Muscle of arm (tissue), 14 donors: ENCODE data around the gene SIGLEC15. TPM values are rescaled to one million over a fixed set of nuclear protein-coding genes. Genes with fewer than 3 reads are reported as not detected.
"Not testable (repeated sequence)": the region's sequence is repeated elsewhere in the genome, so short reads cannot be mapped to it uniquely, and the experiment has no call there.

Source experiments
- DNase-seq: peaks from one replicate; pipeline ENCODE4 v3.0.0-alpha.2; 2013
- long read RNA-seq, 11 donors: transcript quantifications; one replicate each; lab custom pipeline, GENCODE V29; 2026
- polyA plus RNA-seq, 12 donors: library from polyadenylated mRNA; unstranded; fragments of 120-200 nt; gene quantifications; one replicate each; pipeline ENCODE4 v1.2.1, GENCODE V29; 2013; ENCODE audit not compliant: insufficient read length in 12 of 12

The SIGLEC15 gene, protein sequence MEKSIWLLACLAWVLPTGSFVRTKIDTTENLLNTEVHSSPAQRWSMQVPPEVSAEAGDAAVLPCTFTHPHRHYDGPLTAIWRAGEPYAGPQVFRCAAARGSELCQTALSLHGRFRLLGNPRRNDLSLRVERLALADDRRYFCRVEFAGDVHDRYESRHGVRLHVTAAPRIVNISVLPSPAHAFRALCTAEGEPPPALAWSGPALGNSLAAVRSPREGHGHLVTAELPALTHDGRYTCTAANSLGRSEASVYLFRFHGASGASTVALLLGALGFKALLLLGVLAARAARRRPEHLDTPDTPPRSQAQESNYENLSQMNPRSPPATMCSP
- under 1 TPM in 8 of 12 donors, not detected in 4; 0.13 to 0.34 (median 0.18) TPM for polyA plus RNA-seq
- long read RNA-seq, donor 1, result 0 reads
- long read RNA-seq, donor 2, result 0 reads
- long read RNA-seq, donor 3, result 0 reads
- long read RNA-seq, donor 4, result 0 reads
- long read RNA-seq, donor 5, result 0 reads
- long read RNA-seq, donor 6, result 0 reads
- long read RNA-seq, donor 7, result 0 reads
- long read RNA-seq, donor 8, result 0 reads
- long read RNA-seq, donor 9, result 0 reads
- long read RNA-seq, donor 10, result 0 reads
- long read RNA-seq, donor 11, result 0 reads

DNA sequence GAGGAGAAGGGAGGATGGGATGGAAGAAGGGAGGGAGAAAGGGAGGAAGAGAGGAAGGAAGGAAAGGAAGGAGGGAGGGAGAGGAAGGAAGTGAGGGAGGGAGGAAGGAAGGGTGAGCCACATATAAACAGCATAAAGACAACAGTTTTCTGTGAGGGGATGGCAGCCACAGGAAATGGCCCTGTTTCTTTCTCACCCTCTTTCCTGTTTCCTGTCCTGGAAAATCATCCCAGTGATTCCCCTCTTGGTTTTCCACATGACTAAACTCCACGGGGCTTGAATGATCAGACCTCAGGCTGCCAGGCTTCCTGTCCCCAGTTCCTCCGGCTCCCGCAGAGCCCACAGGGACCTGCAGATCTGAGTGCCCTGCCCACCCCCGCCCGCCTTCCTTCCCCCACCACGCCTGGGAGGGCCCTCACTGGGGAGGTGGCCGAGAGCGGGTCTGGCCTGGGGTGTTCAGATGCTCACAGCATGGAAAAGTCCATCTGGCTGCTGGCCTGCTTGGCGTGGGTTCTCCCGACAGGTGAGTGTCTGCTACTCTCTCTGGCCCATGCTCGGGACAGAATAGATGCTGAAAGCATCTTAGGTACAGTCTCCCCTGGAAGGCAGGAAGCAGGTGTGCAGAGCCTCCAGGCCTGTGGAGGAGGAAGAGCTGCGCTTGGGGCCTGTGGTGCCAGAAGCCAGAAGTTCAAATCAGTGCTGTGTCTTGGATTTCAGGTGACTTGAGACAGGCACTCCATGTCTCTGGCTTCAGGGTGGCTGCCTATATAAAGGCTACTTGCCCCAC lies at the start of gene SIGLEC15:
TSS of gene SIGLEC15 (plus strand) at position 418 of the 787 bp plus-strand sequence. CDS start at position 472, 54 bp downstream.
- no peak for DNase-seq

DNA sequence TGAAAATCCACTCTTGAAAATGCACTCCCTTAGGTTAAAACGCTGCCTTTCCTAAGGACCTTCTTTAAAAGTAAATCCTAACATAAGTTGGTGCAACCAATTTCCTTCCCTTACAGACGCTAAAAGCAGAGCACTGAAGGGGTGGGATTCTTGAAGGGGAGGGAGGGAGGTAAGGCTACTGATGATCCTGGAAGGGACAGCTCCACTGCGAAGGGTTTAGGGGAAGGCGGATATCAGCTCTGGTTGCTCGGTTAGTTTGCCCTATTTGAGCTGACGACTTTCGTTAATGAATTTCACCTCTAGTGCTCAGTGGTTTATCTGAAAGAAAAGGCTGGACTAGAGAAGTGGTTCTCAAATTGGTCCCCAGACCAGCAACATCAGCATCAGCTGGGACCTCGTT lies 49.7 kb upstream of the SIGLEC15 start:
- DNase-seq, result no peak

DNA sequence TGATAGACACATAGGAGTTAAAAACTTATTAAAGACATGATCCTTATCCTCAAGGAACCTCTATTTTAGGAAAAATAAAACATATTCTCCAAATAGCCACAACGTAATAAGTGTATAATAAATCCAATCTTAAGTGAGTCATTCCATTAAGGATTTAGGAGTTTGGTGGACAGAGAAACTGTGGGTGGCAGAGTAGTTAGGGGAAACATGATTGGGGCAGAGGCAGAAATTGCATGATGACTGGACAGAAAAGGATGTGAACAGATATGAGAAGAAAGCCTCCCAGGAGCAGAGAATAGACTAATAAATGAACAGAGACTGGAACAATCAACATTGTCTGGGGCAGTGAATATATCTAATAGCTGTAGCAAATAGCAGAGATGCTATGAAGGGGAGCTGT lies 48.1 kb upstream of the SIGLEC15 start:
- no peak for DNase-seq

DNA sequence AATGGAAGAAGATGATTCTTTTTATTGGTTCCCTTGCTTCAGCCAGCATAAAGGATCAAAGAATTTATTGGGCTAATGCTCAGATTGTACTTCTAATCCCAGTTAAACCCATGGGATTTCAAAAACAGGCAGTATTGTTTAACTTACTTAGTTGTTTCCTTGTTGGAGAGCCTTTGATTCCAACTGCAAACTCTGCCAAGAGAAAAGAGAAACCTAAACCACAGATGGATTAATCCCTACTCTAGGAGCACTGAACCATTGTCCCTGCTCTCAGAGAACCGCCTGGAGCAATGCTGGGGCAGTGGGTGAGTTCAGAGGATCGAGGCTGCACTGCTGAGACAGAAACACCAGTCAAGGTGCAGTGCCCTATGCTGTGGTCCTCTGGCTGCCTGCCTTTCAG lies 44.9 kb upstream of the SIGLEC15 start:
- no peak for DNase-seq

DNA sequence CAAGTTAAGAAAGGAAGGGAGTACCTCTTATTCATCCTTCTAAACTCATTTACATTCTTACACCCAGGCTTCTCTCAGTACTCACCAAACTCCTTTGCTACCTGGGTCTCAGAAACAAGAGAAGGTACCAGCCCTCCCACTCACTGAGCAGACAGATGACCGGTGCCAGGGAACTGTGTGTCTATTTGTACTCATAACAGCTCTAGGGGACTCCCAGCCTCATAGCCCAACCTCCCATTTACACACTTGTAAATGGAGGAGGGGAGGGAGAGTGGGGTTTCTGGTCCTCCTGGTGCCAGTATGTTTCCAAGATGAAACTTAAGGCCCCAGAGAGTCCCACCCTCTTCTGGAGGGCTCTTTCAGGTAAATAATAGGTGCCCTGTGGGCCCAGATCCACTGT lies 42.8 kb upstream of the SIGLEC15 start:
- DNase-seq, result no peak

DNA sequence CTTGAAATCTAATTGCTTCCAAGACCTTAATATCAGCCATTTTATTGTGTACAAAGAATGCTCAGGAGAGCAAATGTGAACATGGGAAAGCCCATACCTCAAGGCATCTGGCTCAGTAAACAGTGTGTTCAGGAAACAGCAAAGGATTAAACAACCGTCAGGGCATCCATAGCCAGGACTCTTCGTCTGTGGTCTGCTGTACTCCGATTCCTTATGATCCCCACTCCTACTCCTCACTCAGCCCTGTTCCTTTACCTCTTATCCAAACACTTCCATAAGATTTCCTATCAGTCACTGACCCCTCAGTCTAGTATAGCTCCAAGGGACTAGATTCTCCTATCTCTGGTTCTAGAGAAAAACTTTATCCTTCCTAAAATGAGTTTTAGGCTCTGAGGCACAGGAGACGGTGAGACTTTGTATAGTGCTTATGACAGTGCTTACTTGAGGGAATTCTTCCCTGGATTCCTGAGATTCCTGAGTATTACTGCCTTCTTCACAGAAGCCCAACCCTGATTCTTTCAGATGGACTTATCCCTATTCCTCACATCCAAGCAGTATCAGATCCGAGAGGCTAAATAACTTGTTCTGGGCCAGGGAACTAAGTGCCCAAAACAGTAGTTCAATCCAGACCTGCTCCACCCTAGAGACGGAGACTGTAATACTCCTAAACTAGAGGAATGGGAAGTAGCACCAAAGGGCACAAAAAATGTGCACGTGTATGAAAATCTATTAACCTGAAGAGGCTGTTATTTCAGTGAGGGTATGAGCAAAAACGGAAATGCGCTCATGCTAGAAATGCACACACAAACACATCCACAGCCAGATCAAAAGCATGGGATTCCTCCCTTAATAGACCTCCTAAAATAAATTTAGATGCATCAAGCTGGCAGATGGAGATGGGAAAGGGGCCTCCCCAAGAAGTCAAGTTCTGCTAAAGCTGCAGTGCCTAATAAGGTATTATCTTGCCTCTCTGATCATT lies 42.1 kb upstream of the SIGLEC15 start:
- DNase-seq, result no peak

DNA sequence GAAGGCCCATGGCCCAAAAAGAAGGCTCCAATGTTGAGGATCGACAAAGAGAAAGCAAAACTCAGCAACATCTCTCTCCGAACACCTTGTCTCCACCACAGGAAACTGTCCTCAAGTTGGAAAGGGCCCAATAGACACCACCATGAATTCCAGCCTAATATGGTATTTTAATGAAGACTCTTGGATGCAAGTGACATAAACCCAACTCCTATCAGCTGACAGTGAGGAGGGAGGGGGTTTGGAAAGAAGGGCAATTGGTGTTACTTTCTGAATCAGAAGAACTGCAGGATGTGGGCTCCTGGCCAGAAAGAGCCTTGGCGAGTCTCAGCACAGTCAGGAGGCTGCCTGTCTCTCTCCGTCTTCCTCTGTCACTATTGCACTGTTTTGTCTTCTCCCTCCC lies 40.3 kb upstream of the SIGLEC15 start:
- no peak for DNase-seq

DNA sequence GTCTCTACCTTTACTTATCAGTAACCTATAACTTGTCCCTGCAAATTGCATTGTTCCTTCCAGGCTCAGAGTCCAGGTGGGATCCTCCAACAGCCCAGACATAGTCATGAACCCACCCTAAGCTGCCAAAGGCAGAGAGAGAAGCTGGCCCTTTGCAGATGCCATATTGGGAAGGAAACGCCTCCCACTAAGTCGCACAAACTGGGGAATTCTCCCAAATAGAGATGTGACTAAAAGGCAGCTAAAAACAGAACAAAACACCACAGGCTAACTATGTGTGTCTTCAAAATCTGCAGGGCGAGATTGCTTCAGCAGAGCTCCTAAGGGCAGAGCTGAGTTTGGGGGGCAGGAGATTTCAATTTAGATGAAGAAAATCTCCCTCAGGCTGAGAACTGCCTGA lies 38.5 kb upstream of the SIGLEC15 start:
- no peak for DNase-seq

DNA sequence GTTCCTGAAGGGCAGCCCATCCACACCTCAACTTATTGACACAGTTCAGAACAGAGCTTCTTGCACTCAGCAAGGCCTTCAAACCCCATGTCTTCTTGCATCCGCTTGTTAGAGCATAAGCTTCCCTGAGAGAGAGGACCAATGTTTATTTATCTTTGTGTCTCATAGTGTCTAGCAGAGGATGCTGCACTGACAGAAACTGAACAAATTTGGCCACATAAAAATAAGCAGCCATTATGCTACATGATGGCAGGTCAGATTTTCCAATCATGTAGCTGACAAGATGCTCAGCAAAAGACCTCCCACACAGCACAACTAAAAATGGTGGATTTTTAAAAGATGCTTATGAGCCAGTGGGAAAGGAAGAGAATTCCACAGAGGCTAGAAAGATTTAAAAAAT lies 38.1 kb upstream of the SIGLEC15 start:
- DNase-seq, result no peak

DNA sequence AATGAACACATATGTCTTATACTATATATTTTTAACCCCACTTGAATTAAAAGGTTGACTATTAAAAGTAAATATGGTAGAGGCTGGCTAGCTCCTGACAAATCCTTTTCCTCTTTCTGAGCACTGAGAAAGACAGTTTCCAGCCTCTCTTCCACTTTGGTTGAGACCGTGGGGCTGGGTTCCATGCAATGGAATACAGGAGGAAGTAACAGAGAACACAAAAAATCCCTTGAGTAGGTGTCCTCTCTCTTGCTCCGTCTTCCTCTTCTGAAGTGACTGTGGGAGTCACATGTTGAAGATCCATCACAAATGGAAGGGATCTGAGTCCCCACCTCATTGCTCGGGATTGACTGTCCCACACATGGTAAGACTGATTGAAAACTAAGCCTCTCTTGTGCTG lies 36.6 kb upstream of the SIGLEC15 start:
- DNase-seq, result no peak

DNA sequence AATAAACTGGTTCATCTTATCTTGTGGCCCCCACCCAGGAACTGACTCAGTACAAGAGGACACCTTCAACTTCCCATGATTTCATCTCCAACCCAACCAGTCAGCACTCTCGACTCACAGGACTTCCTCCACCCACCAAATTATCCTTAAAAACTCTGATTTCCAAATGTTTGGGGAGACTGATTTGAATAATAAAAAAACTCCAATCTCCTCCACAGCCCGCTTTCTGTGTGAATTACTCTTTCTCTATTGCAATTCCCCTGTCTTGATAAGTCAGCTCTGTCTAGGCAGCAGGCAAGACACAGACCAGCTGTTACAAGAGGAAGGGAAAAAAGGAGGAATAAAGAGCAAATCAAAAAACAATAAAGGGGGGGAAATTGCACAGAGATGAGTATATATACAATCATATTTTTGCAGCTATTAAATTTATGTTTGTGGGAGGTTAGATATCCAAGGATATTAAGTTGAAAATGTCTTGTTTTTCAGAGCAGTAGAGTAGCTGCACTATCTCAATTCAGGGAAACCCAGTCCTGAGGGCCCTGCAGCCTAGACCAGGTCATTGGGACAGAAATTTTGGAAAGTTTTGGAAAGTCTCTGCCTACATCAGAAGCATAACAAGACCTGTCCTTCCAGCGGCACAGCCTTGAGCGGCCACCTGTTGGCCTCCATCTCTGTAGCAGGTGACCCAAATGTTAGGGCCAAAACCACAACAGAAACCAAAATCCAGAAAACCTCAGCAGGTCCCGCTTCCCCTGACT lies 32.8 kb upstream of the SIGLEC15 start:
- DNase-seq, result no peak

DNA sequence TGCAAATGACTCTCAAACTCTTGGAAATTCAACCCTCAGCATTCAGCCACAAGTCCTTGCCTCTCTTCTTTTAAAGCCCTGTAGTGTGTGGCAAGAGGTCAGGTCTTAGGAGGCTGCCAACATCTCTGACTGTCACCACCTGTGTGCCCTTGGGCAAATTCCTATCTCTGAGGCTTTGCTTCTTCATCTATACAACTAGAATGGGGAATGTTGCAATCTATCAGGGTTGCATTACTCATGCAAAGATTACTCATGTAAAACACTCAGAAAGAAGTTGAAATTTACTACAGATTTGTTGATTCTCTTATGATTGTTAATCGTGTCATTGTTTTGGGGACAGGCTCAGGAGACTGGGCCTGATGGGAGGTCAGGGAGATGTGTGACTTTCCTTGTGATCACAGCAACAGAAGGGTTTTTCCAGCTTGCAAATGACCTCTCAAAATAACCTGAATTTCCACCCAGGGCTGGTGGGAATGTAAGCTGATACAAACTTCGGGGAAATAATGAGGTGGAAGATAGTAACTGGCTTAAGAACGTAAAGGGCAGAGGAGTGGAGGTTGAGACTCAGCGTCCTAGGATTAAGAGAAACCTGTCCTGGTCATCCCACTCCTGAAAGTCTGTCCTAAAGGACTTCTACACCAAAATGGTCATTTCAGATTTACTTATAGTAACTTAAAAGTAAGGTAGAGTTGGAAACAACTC lies 32.1 kb upstream of the SIGLEC15 start:
- no peak for DNase-seq

DNA sequence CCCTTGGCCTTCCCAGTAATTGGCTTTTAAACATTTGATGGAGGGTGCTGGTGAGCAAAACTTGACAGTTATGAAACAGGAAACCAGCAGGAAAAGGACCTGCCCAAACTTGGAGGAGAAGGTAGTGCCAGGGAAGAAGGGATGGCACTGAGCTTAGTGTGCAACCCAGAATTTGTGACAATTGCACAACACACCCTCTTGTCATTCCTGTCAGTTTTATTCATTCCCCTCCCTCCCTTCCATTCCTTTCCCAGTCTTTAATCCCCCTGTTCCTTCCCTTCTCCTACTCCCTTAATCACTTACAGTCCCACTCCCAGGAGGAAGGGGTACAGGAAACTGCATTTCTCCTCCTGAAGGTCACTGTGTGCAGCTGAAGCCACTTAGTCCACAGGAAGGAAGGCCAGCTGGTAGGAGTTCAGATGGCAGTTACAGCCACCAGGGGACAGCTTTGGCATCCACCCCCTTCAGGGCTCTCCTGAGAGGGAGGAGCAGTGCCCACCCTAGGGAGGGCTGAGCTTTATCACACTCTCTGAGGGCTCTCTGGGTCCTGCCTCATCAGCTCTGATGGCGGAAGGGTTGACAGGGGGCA lies 24.0 kb upstream of the SIGLEC15 start:
- DNase-seq, result no peak

DNA sequence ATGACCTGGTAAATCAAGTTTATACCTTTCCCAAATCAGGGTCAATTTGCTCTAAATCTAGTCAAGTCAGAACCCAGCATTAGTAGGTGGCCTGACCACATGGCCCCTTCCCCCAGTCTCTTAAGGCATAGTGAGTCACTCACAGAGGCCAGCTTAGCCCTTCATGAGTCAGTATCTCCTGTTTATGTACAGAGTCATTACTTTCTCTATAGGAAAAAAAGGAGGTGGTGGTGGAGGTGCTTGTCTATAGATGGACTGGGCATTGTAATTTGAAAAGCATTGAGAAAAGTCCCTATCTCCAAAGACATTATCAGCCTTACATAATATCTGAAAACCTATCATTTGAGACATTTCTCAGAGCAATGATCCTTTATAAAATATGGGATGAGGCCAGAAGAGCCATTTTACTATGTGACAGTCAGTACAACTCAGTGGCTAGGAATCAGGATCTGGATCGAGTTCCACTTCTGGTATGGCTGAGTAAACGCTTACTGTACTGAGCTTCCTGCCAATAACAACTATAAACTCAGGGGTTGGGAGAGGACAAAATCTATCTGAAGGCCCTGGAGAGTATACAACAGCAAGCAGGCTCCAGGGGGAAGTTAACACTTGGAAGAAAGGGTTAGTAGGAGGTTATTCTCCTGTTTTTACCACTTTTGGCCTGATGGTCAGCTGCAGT lies 22.5 kb upstream of the SIGLEC15 start:
- no peak for DNase-seq

DNA sequence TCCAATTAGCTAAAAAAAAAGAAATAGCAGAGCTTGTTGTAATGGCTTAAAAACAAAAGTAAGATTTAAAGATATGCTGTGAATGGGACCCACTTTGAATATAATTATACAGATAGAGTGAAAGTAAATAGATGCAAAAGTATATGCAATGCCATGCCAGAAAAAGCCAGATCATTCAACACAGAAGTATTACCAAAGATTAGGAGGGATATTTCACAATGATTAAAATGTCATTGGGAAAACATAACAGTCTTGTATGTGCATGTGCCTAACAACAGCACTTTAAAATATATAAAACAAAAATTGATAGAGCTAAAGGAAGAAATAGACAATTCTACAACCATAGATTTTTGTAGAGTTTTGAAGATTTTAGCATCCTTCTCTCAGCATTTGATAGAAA lies 19.9 kb upstream of the SIGLEC15 start:
- DNase-seq, result no peak

DNA sequence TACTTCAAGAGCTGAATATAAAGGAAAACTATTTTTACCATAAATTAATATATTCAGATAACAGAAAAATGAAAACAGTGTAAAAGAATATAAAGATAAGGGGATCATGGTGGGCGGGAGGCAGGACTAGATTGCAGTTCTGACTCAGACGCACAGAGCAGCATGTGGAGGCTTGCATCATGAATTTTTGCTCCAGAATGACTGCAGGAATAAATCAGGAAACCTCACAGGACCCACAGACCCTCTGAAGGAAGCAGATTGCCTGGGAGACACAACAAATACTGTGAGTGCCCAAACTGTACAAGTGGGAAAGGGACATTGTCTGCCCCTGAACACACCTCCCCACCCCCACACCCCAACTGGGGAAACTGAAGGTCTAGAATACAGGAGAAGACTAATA lies 19.2 kb upstream of the SIGLEC15 start:
- DNase-seq, result no peak

DNA sequence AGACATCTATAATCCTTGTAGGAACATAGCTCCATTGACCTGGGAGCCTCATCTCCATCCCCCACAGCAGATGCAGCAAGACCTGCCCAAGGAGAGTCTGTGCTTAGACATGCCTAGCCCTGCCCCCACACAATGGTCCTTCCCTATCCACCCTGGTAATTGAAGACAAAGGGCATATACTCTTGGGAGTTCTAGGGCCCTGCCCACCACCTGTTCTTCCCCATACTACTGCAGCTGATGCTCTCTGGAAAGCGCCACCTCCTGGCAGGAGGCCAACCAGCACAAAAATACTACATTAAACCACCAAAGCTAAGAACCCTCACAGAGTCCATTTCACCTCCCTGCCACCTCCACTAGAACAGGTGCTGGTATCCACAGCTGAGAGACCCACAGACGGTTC lies 18.3 kb upstream of the SIGLEC15 start:
- not testable (repeated sequence) for DNase-seq

DNA sequence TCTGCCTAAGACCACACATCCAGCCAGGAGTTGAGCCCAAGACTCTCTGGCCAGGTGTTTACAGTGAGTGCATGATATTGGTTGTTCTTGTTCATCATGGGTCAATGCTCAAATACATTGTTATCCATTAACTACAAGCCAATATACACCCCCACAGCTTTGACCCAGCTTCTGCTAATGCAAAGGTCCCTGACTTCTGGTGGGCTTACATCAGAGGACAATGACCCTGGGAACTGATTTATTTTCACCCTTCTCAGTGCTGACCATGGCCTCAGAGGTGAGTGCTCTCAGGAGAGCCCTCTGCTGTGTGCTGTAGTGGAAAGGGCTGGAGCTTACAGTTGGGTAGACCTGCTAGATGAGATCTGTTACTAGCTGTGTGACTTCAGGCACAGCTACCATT lies 10.7 kb upstream of the SIGLEC15 start:
- DNase-seq, result not testable (repeated sequence)

DNA sequence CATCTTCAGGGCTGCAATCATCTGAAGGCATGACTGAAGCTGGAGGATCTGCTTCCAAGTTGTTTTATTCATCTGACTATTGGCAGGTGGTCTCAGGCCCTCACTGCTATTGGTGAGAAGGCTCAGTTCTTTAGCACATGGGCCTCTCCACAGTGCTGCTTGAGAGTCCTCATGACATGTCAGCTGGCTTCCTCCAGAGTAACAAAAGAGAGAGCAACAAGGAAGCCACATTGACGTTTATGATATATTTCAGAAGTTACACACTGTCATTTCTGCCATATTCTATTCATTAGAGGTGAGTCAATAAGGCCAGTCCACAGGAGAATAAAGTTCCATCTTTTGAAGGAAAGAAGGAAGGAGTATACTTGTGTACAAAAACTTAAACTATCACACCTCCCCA lies 7.9 kb upstream of the SIGLEC15 start:
- no peak for DNase-seq
